Progenitor cell of endocrine pancreas (in vitro differentiated cells): ENCODE data around the gene ZDHHC8. TPM values are rescaled to one million over a fixed set of nuclear protein-coding genes. Genes with fewer than 3 reads are reported as not detected.

ENCODE experiments used
- DNase-seq: peaks from one replicate; pipeline ENCODE4 v3.0.0; 2021; ENCODE audit warnings: low spot score; ENCODE audit not compliant: unreplicated experiment
- H3K27ac Mint-ChIP-seq: 2 replicates; pipeline ENCODE4 v1.8.0; 2021; ENCODE audit warnings: mild to moderate bottlenecking, moderate library complexity, mixed read lengths
- H3K27me3 Mint-ChIP-seq: 2 replicates; pipeline ENCODE4 v1.8.0; 2021; ENCODE audit warnings: mixed read lengths
- H3K36me3 Mint-ChIP-seq: 2 replicates; pipeline ENCODE4 v1.8.0; 2022; ENCODE audit warnings: mixed read lengths; ENCODE audit not compliant: insufficient read depth
- H3K4me1 Mint-ChIP-seq: 2 replicates; pipeline ENCODE4 v1.8.0; 2021; ENCODE audit warnings: low read depth, mixed read lengths
- H3K4me3 Mint-ChIP-seq: 2 replicates; pipeline ENCODE4 v1.8.0; 2021; ENCODE audit warnings: low read depth, mild to moderate bottlenecking, moderate library complexity, mixed read lengths
- H3K9me3 Mint-ChIP-seq: 2 replicates; pipeline ENCODE4 v1.8.0; 2021; ENCODE audit warnings: low read depth, mixed read lengths
- total RNA-seq: library from RNA; stranded (reverse); gene quantifications from 2 replicates; pipeline ENCODE4 v1.2.1, GENCODE V29; 2021
- TF ChIP-seq, protein P1 (sequence below): fragments of 200-600 bp; sonication (generic); IDR thresholded peaks from one replicate; pipeline ENCODE4 v1.5.0; 2021; ENCODE audit warnings: antibody characterized with exemption, mild to moderate bottlenecking; ENCODE audit not compliant: unreplicated experiment

Gene ZDHHC8
- total RNA-seq, 1 donor from 2014 or later: 82.1 TPM

GRCh38 chr22:20086101-20086599, 45.5 kb upstream of the ZDHHC8 start:
- Mint-ChIP-seq H3K9me3 (no peaks in the 10 kb centered on the region), H3K4me3 (no peak overlapping the region), H3K27ac (peak overlapping the region; percentile 66), H3K27me3 (no peaks in the 10 kb centered on the region), H3K36me3 (peaks cover 29% of the 10 kb centered on the region), H3K4me1 (peaks cover 39% of the 10 kb centered on the region)
- DNase-seq: no peak
- TF ChIP-seq, protein P1, sequence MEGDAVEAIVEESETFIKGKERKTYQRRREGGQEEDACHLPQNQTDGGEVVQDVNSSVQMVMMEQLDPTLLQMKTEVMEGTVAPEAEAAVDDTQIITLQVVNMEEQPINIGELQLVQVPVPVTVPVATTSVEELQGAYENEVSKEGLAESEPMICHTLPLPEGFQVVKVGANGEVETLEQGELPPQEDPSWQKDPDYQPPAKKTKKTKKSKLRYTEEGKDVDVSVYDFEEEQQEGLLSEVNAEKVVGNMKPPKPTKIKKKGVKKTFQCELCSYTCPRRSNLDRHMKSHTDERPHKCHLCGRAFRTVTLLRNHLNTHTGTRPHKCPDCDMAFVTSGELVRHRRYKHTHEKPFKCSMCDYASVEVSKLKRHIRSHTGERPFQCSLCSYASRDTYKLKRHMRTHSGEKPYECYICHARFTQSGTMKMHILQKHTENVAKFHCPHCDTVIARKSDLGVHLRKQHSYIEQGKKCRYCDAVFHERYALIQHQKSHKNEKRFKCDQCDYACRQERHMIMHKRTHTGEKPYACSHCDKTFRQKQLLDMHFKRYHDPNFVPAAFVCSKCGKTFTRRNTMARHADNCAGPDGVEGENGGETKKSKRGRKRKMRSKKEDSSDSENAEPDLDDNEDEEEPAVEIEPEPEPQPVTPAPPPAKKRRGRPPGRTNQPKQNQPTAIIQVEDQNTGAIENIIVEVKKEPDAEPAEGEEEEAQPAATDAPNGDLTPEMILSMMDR: no peak

GRCh38 chr22:20086763-20087162, 44.8 kb upstream of the ZDHHC8 start:
- no peaks in the 10 kb centered on the region for H3K9me3 Mint-ChIP-seq
- H3K4me3 Mint-ChIP-seq: no peak overlapping the region
- peaks cover 32% of the 10 kb centered on the region for H3K4me1 Mint-ChIP-seq
- no peak overlapping the region for H3K27ac Mint-ChIP-seq
- no peak for DNase-seq
- H3K27me3 Mint-ChIP-seq: no peaks in the 10 kb centered on the region
- peaks cover 35% of the 10 kb centered on the region for H3K36me3 Mint-ChIP-seq
- TF ChIP-seq, protein P1: no peak

- H3K4me3 Mint-ChIP-seq: no peak overlapping the region
- peaks cover 28% of the 10 kb centered on the region for H3K4me1 Mint-ChIP-seq
- no peak overlapping the region for H3K27ac Mint-ChIP-seq
- TF ChIP-seq, protein P1: no peak
- no peak for DNase-seq
- H3K9me3 Mint-ChIP-seq: no peaks in the 10 kb centered on the region
- peaks cover 36% of the 10 kb centered on the region for H3K36me3 Mint-ChIP-seq
- H3K27me3 Mint-ChIP-seq: no peaks in the 10 kb centered on the region
Measured at GRCh38 chr22:20087319-20088262, 44.0 kb upstream of the ZDHHC8 start.

DNA sequence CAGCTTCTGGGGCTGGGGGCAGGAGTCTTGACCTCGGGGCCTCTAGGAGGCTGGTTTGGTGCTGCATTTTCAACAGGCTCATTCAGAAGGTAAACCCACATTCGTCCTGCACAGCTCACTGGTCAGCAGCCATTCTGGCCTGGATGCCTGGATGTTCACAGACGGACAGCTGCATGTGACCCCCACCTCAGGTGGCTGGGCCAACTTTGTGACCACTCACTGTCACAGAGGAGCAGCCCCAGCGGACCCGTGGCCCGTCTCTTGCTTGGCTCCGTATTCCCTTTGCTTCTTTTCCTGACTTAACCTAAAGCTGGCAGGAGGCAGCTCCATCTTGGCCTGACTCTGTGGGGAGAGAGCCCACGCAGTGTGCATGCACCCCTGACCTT, 43.3 kb upstream of the ZDHHC8 start:
- Mint-ChIP-seq H3K27me3 (no peaks in the 10 kb centered on the region), H3K36me3 (peaks cover 34% of the 10 kb centered on the region), H3K4me3 (no peak overlapping the region), H3K4me1 (peaks cover 21% of the 10 kb centered on the region), H3K27ac (no peak overlapping the region), H3K9me3 (no peaks in the 10 kb centered on the region)
- TF ChIP-seq, protein P1: no peak
- DNase-seq: no peak

DNA sequence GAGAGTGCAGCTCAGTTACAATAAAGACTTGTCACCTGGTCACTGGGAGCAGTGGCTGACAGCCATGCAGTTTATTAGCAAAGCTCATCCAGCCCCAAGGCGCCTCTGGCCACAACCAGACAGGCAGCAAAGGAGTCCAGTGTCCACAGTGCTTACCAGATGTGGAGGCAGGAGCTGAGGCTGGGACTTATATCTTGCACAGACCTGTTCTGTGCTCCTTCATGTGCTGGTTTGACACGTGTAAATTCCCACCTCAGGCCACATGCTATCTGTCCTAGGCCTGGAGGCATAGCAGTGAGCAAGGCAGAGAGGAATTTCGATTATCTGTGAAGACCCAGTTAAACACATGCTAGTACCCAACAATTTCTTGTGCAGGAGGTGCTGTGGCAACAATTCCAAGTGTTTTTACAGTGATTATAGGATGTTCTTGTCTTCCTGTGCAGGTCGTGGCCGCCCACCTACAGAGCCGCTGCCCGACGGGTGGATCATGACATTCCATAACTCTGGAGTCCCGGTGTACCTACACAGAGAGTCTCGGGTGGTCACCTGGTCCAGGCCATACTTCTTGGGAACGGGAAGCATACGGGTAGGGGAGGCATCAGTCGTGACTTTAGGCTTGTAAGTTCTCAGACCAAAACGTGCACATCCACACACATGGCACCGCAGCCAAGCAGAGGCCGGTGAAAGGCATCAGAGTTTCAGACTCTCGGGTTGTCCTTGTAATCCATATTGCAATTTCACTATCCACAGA, 42.2 kb upstream of the ZDHHC8 start:
- TF ChIP-seq, protein P1: no peak
- H3K9me3 Mint-ChIP-seq: no peaks in the 10 kb centered on the region
- peaks cover 12% of the 10 kb centered on the region for H3K4me1 Mint-ChIP-seq
- no peak overlapping the region for H3K27ac Mint-ChIP-seq
- peaks cover 34% of the 10 kb centered on the region for H3K36me3 Mint-ChIP-seq
- no peak for DNase-seq
- H3K27me3 Mint-ChIP-seq: no peaks in the 10 kb centered on the region
- H3K4me3 Mint-ChIP-seq: no peak overlapping the region
